Suprapubic skin (tissue), 4 donors: ENCODE measurements around the gene ROR2.

Experiments used
- POLR2A ChIP-seq, 2 donors: fragments of 450-650 bp; IDR thresholded peaks; one replicate each; pipeline ENCODE4 v1.6.1; 2017; ENCODE audit warnings: antibody characterized with exemption in 2 of 2, mild to moderate bottlenecking in 2 of 2, moderate library complexity in 2 of 2
- POLR2AphosphoS5 ChIP-seq, 3 donors: sonication (generic); formaldehyde crosslinking; IDR thresholded peaks; one replicate each; pipeline ENCODE4 v1.6.1; 2017; ENCODE audit warnings: antibody characterized with exemption in 3 of 3
- TF ChIP-seq, protein P1 (sequence below), 2 donors: fragments of 200-600 bp in 1 of 2; fragments of 450-650 bp in 1 of 2; sonication (generic) in 1 of 2; IDR thresholded peaks; one replicate each; pipeline ENCODE4 v1.5.1; 2016 to 2019; ENCODE audit warnings: antibody characterized with exemption in 2 of 2, mild to moderate bottlenecking in 1 of 2, moderate library complexity in 1 of 2

DNA sequence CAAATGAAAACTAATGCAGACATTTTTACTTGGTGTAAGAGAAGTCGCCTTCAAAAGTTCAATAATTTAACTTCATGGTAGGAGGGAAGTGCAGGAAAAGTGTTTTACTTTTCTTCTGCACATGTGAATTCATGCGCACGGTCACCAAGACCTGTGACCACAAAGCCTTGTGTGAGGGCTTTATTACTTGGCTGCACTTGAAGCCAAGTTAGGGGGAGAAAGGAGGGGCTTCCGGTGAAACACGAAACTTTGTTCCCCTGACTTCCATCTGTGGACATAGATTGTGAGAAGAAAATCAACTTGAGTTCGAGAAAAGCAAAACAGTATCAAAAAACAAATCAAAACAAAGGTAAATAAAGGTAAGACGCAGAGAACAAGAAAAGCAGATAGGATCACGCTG is 239.9 kb downstream of the ROR2 start:
- TF ChIP-seq POLR2A (IDR thresholded peaks at IDR 0.05) (no peak), POLR2AphosphoS5 (IDR thresholded peaks at IDR 0.05) (no peak)
- TF ChIP-seq, protein P1, sequence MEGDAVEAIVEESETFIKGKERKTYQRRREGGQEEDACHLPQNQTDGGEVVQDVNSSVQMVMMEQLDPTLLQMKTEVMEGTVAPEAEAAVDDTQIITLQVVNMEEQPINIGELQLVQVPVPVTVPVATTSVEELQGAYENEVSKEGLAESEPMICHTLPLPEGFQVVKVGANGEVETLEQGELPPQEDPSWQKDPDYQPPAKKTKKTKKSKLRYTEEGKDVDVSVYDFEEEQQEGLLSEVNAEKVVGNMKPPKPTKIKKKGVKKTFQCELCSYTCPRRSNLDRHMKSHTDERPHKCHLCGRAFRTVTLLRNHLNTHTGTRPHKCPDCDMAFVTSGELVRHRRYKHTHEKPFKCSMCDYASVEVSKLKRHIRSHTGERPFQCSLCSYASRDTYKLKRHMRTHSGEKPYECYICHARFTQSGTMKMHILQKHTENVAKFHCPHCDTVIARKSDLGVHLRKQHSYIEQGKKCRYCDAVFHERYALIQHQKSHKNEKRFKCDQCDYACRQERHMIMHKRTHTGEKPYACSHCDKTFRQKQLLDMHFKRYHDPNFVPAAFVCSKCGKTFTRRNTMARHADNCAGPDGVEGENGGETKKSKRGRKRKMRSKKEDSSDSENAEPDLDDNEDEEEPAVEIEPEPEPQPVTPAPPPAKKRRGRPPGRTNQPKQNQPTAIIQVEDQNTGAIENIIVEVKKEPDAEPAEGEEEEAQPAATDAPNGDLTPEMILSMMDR (IDR thresholded peaks at IDR 0.05) = no peak
